ENCODE data around the gene HES1.

DNA sequence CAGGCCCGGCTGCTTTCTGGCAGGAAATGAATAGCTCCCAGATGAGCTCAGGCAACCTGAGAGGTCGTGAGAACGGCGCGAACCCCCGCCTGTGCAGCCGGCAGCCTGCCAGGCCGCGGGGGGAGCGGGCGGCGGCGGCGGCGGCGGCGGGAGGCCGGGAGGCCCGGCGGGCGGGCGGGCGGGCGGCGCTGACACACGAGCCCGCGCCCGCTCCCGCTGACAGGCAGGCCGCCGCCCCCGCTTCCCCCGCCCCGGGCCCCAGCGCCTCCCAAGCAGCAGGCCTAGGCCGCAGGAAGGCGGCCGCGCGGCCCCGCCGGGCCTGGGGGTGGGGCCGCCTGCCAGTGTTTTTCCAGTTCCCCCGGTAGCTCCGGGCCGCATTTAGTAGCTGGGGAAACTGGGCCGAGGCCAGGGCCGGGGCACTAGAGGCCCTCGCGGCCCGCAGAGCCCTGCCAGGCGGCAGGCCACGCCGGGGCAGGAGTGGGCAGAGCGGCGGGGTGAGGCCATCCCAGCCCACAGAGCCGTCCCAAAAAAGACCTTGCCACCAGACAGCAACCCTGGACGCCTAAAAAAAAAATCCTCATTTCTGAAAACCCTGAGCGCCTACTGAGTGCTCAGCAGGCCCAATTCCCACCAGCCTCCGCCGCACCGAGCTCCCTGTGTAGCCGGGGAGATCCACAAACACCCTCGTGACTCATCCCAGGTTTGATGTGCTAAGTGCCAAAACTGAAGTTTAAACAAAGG, 5.6 kb downstream of the HES1 start:
- TF ChIP-seq, protein P1, sequence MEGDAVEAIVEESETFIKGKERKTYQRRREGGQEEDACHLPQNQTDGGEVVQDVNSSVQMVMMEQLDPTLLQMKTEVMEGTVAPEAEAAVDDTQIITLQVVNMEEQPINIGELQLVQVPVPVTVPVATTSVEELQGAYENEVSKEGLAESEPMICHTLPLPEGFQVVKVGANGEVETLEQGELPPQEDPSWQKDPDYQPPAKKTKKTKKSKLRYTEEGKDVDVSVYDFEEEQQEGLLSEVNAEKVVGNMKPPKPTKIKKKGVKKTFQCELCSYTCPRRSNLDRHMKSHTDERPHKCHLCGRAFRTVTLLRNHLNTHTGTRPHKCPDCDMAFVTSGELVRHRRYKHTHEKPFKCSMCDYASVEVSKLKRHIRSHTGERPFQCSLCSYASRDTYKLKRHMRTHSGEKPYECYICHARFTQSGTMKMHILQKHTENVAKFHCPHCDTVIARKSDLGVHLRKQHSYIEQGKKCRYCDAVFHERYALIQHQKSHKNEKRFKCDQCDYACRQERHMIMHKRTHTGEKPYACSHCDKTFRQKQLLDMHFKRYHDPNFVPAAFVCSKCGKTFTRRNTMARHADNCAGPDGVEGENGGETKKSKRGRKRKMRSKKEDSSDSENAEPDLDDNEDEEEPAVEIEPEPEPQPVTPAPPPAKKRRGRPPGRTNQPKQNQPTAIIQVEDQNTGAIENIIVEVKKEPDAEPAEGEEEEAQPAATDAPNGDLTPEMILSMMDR (IDR thresholded peaks at IDR 0.05), result peak in 1 of 4 donors; percentile 3
- peak; percentile 46 for TF ChIP-seq POLR2A (IDR thresholded peaks at IDR 0.05)

All from right lobe of liver (tissue), 4 donors.